HL-60 (cell line): ENCODE measurements around the gene ZNF280C.

Experiments used
- DNase-seq, 2 experiments: peaks; one replicate each; pipeline ENCODE4 v3.0.0-alpha.2; 2010 to 2020; ENCODE audit warnings: low read depth in 1 of 2, low spot score in 1 of 2
- H3K27ac ChIP-seq: fragments of 250-450 bp; sonication (Bioruptor Pico); replicated peaks from 2 replicates; pipeline ENCODE4 v1.5.1; 2020; ENCODE audit warnings: mild to moderate bottlenecking, moderate library complexity
- H3K27me3 ChIP-seq: fragments of 250-450 bp; sonication (Bioruptor Pico); 2 replicates; pipeline ENCODE4 v1.5.1; 2021; ENCODE audit warnings: mild to moderate bottlenecking, moderate library complexity; ENCODE audit not compliant: insufficient read depth, poor library complexity, severe bottlenecking
- H3K4me3 ChIP-seq: replicated peaks from 2 replicates; pipeline ENCODE4 v1.5.1; 2011; ENCODE audit warnings: mild to moderate bottlenecking, control low read depth, low read length; ENCODE audit not compliant: insufficient read depth
- GABPA ChIP-seq: IDR thresholded peaks from 2 replicates; pipeline ENCODE4 v1.6.1; 2012; ENCODE audit warnings: low read depth
- POLR2AphosphoS5 ChIP-seq: IDR thresholded peaks from 2 replicates; pipeline ENCODE4 v1.6.1; 2012; ENCODE audit warnings: low read depth
- SPI1 ChIP-seq: IDR thresholded peaks from 2 replicates; pipeline ENCODE4 v1.6.1; 2012; ENCODE audit warnings: low read depth, mild to moderate bottlenecking, borderline replicate concordance
- TF ChIP-seq, protein P1 (sequence below): IDR thresholded peaks from one replicate; pipeline ENCODE4 v1.5.1; 2011; ENCODE audit warnings: low read length, control low read depth, inconsistent platforms; ENCODE audit not compliant: insufficient read depth
- TF ChIP-seq, protein P2 (sequence below): IDR thresholded peaks from 2 replicates; pipeline ENCODE4 v1.6.1; 2012; ENCODE audit warnings: low read depth; ENCODE audit not compliant: insufficient replicate concordance

ZNF280C gene

DNA sequence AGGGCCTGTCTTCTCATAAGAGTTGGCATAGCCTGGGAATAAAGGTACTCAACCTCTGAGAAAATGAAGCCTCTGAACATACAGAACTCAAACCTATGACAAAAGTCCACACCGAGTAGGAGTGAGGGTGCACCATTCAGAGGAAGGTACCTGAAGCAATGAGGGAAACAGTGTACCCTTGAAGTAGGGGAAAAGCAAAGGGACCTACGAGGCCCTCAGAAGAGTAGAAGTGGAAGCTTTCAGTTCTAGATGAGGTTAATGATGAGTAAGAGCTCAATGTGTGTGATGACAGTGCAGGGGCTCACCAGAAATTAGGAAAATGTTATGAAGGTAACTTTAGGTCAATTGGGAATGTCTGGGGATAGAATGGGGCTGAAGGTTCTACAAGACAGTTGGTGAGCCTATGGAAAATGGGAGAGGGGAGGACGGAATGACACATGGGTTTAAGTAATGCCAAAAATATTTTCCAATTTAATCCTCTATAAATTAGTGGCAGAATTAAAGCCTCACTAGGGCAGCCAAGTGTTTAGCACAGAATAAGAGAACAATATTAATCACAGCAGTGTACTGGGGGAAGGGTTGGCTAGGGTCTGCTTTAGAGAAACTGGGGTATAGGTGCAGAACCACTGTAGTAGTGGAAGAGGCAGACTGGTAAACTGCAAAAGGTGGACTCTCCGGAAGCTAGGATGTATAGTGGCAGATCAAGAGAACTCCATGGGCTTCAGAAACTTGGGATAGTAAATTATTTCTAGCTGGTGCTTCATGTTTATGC, 57.1 kb downstream of the ZNF280C start:
- H3K27me3 ChIP-seq: no peaks in the 10 kb centered on the region
- H3K27ac ChIP-seq: no peak overlapping the region
- H3K4me3 ChIP-seq: no peak overlapping the region
- TF ChIP-seq, protein P1, sequence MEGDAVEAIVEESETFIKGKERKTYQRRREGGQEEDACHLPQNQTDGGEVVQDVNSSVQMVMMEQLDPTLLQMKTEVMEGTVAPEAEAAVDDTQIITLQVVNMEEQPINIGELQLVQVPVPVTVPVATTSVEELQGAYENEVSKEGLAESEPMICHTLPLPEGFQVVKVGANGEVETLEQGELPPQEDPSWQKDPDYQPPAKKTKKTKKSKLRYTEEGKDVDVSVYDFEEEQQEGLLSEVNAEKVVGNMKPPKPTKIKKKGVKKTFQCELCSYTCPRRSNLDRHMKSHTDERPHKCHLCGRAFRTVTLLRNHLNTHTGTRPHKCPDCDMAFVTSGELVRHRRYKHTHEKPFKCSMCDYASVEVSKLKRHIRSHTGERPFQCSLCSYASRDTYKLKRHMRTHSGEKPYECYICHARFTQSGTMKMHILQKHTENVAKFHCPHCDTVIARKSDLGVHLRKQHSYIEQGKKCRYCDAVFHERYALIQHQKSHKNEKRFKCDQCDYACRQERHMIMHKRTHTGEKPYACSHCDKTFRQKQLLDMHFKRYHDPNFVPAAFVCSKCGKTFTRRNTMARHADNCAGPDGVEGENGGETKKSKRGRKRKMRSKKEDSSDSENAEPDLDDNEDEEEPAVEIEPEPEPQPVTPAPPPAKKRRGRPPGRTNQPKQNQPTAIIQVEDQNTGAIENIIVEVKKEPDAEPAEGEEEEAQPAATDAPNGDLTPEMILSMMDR: no peak
- TF ChIP-seq POLR2AphosphoS5 (no peak), GABPA (no peak), SPI1 (no peak)
- TF ChIP-seq, protein P2, sequence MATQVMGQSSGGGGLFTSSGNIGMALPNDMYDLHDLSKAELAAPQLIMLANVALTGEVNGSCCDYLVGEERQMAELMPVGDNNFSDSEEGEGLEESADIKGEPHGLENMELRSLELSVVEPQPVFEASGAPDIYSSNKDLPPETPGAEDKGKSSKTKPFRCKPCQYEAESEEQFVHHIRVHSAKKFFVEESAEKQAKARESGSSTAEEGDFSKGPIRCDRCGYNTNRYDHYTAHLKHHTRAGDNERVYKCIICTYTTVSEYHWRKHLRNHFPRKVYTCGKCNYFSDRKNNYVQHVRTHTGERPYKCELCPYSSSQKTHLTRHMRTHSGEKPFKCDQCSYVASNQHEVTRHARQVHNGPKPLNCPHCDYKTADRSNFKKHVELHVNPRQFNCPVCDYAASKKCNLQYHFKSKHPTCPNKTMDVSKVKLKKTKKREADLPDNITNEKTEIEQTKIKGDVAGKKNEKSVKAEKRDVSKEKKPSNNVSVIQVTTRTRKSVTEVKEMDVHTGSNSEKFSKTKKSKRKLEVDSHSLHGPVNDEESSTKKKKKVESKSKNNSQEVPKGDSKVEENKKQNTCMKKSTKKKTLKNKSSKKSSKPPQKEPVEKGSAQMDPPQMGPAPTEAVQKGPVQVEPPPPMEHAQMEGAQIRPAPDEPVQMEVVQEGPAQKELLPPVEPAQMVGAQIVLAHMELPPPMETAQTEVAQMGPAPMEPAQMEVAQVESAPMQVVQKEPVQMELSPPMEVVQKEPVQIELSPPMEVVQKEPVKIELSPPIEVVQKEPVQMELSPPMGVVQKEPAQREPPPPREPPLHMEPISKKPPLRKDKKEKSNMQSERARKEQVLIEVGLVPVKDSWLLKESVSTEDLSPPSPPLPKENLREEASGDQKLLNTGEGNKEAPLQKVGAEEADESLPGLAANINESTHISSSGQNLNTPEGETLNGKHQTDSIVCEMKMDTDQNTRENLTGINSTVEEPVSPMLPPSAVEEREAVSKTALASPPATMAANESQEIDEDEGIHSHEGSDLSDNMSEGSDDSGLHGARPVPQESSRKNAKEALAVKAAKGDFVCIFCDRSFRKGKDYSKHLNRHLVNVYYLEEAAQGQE: no peak
- no peak for DNase-seq

DNA sequence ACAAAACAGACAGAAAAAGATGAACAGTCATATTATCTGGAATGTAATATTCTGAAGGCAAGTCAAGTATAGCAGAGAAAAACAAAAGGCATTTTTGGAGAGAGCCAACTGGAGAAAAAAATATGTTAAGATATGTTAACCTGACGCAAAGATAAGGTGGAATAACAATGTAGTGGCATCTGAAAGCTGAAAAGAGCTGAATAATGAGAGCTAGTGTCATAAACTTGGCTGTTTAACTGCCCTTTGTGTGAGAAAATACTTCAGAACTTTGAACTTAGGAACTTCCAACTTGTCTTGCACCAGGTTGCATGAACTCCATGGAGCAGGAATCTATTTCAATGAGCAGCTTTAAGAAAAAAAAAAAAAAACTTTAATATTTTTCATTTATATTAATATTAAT, 64.1 kb downstream of the ZNF280C start:
- no peak for DNase-seq
- TF ChIP-seq, protein P2: no peak
- no peak for TF ChIP-seq SPI1
- no peaks in the 10 kb centered on the region for H3K27me3 ChIP-seq
- no peak overlapping the region for H3K4me3 ChIP-seq
- H3K27ac ChIP-seq: no peak overlapping the region

DNA sequence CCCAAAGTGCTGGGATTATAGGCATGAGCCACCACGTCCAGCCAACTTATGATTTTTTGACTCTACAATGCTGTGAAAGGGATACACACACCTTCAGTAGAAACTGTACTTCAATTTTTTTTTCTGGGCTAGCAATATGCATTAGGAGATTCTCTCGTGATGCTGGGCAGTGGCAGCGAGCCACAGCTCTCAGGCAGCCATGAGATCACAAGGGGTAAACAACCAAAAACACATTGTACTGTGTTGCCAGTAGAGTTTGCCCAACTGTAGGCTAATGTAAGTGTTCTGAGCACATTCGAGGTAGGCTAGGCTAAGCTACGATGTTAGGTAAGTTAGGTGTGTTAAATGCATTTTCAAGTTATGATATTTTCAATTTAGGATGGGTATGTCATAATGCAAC, 71.2 kb downstream of the ZNF280C start:
- Histone ChIP-seq H3K27ac (no peak overlapping the region), H3K27me3 (no peaks in the 10 kb centered on the region), H3K4me3 (no peak overlapping the region)
- no peak for DNase-seq
- TF ChIP-seq, protein P2: no peak
- no peak for TF ChIP-seq SPI1
- TF ChIP-seq POLR2AphosphoS5: no peak
- TF ChIP-seq, protein P1: no peak
- TF ChIP-seq GABPA: no peak
